Astrocyte (in vitro differentiated cells and primary cell): ENCODE measurements around the gene NLRP9. TPM values are rescaled to one million over a fixed set of nuclear protein-coding genes. Genes with fewer than 3 reads are reported as not detected.
"Not testable (repeated sequence)": the region's sequence is repeated elsewhere in the genome, so short reads cannot be mapped to it uniquely, and the experiment has no call there.

Experiments used
- DNase-seq: peaks from one replicate; pipeline ENCODE4 v3.0.0-alpha.2; 2010; ENCODE audit warnings: low read depth
- FAIRE-seq: peaks from 2 replicates; lab custom pipeline; 2011; peaks lifted over from hg19 to GRCh38; lab: Jason Lieb, UNC
- H2AFZ ChIP-seq: 2 replicates; pipeline ENCODE4 v1.6.0; 2012; ENCODE audit warnings: low read depth, low read length, inconsistent platforms
- H3K27ac ChIP-seq: 2 replicates; pipeline ENCODE4 v1.5.1; 2011; ENCODE audit warnings: low read depth, low read length, inconsistent platforms
- H3K27me3 ChIP-seq: 2 replicates; pipeline ENCODE4 v1.6.0; 2011; ENCODE audit warnings: low read length, inconsistent platforms; ENCODE audit not compliant: insufficient read depth
- H3K36me3 ChIP-seq: 2 replicates; pipeline ENCODE4 v1.5.1; 2011; ENCODE audit warnings: low read length, inconsistent platforms; ENCODE audit not compliant: insufficient read depth
- H3K4me1 ChIP-seq: 2 replicates; pipeline ENCODE4 v1.5.1; 2011; ENCODE audit warnings: low read length, inconsistent platforms; ENCODE audit not compliant: insufficient read depth
- H3K4me2 ChIP-seq: 2 replicates; pipeline ENCODE4 v1.6.0; 2012; ENCODE audit warnings: low read length, inconsistent platforms
- H3K4me3 ChIP-seq: 2 replicates; pipeline ENCODE4 v1.5.1; 2011; ENCODE audit warnings: low read depth, mild to moderate bottlenecking, low read length, inconsistent platforms; ENCODE audit not compliant: insufficient read depth
- H3K79me2 ChIP-seq: 2 replicates; pipeline ENCODE4 v1.6.0; 2012; ENCODE audit warnings: mild to moderate bottlenecking, low read length, inconsistent platforms; ENCODE audit not compliant: insufficient read depth
- H3K9ac ChIP-seq: 2 replicates; pipeline ENCODE4 v1.6.0; 2012; ENCODE audit warnings: mild to moderate bottlenecking, low read length, inconsistent platforms
- H3K9me3 ChIP-seq: 2 replicates; pipeline ENCODE4 v1.5.1; 2012; ENCODE audit warnings: low read depth, mild to moderate bottlenecking, low read length, inconsistent platforms; ENCODE audit not compliant: insufficient read depth
- H4K20me1 ChIP-seq: 2 replicates; pipeline ENCODE4 v1.6.0; 2012; ENCODE audit warnings: low read length, inconsistent platforms; ENCODE audit not compliant: insufficient read depth
- H3K27ac Mint-ChIP-seq: one replicate; pipeline ENCODE4 v1.8.0; 2021; ENCODE audit warnings: mild to moderate bottlenecking, mixed read lengths; ENCODE audit not compliant: unreplicated experiment
- H3K27me3 Mint-ChIP-seq: one replicate; pipeline ENCODE4 v1.8.0; 2021; ENCODE audit warnings: low read depth, mixed read lengths; ENCODE audit not compliant: unreplicated experiment
- H3K36me3 Mint-ChIP-seq: one replicate; pipeline ENCODE4 v1.8.0; 2021; ENCODE audit warnings: low read depth, mixed read lengths; ENCODE audit not compliant: unreplicated experiment
- H3K4me1 Mint-ChIP-seq: one replicate; pipeline ENCODE4 v1.8.0; 2021; ENCODE audit warnings: low read depth, mixed read lengths; ENCODE audit not compliant: unreplicated experiment
- H3K4me3 Mint-ChIP-seq: one replicate; pipeline ENCODE4 v1.8.0; 2021; ENCODE audit warnings: mild to moderate bottlenecking, moderate library complexity, mixed read lengths; ENCODE audit not compliant: unreplicated experiment
- H3K9me3 Mint-ChIP-seq: one replicate; pipeline ENCODE4 v1.8.0; 2021; ENCODE audit warnings: mild to moderate bottlenecking, mixed read lengths; ENCODE audit not compliant: unreplicated experiment
- CTCF ChIP-seq: IDR thresholded peaks from 2 replicates; pipeline ENCODE4 v1.5.1; 2011; ENCODE audit warnings: low read depth, mild to moderate bottlenecking, inconsistent platforms, low read length, moderate library complexity; ENCODE audit not compliant: insufficient read depth
- EZH2 ChIP-seq: IDR thresholded peaks from 2 replicates; pipeline ENCODE4 v1.6.1; 2012; ENCODE audit warnings: mild to moderate bottlenecking, low read length, inconsistent platforms; ENCODE audit not compliant: insufficient read depth
- total RNA-seq: library from RNA; stranded (reverse); gene quantifications from 2 replicates; pipeline ENCODE4 v1.2.1, GENCODE V29; 2021

The NLRP9 gene
- total RNA-seq, 1 donor from 2014 or later = not detected

- peaks cover 12% of the 10 kb centered on the region for H3K9me3 Mint-ChIP-seq
- TF ChIP-seq EZH2 = no peak
- no peak for TF ChIP-seq CTCF
- H3K9ac ChIP-seq = no peak overlapping the region
- H3K36me3 Mint-ChIP-seq = no peaks in the 10 kb centered on the region
- H3K79me2 ChIP-seq = no peaks in the 10 kb centered on the region
- H3K4me1 ChIP-seq = no peaks in the 10 kb centered on the region
- no peak overlapping the region for H2AFZ ChIP-seq
- no peak overlapping the region for H3K4me2 ChIP-seq
- no peaks in the 10 kb centered on the region for H3K27me3 Mint-ChIP-seq
- H4K20me1 ChIP-seq = no peaks in the 10 kb centered on the region
- no peaks in the 10 kb centered on the region for H3K9me3 ChIP-seq
- no peak overlapping the region for H3K4me3 Mint-ChIP-seq
- no peaks in the 10 kb centered on the region for H3K27me3 ChIP-seq
- no peak overlapping the region for H3K27ac ChIP-seq
- H3K4me3 ChIP-seq = no peak overlapping the region
- DNase-seq (no peak), FAIRE-seq (no peak)
- H3K36me3 ChIP-seq = no peaks in the 10 kb centered on the region
- no peak overlapping the region for H3K27ac Mint-ChIP-seq
- H3K4me1 Mint-ChIP-seq = no peaks in the 10 kb centered on the region
These were observed 28.3 kb upstream of the NLRP9 start for GRCh38 chr19:55766466-55766865.

GRCh38 chr19:55758797-55759196 lies 20.6 kb upstream of the NLRP9 start, which contains the start of gene RFPL4A:
Gene RFPL4A (plus strand): TSS chr19:55759097. CDS start chr19:55761801, 2,704 bp downstream.
- not testable (repeated sequence) for H3K4me1 Mint-ChIP-seq, H3K4me2 ChIP-seq, H3K36me3 ChIP-seq, DNase-seq, H3K4me3 ChIP-seq, H3K27me3 ChIP-seq, H3K27me3 Mint-ChIP-seq, H3K27ac Mint-ChIP-seq, H3K36me3 Mint-ChIP-seq, H3K9me3 ChIP-seq, FAIRE-seq, H3K79me2 ChIP-seq, H4K20me1 ChIP-seq, H2AFZ ChIP-seq, H3K4me3 Mint-ChIP-seq, H3K4me1 ChIP-seq, H3K27ac ChIP-seq, H3K9ac ChIP-seq
- H3K9me3 Mint-ChIP-seq = peaks cover 23% of the 10 kb centered on the region

GRCh38 chr19:55756808-55757207 lies 18.6 kb upstream of the NLRP9 start:
- not testable (repeated sequence) for H3K9me3 ChIP-seq, H4K20me1 ChIP-seq, H2AFZ ChIP-seq, H3K79me2 ChIP-seq, DNase-seq, H3K27me3 Mint-ChIP-seq, H3K27ac ChIP-seq, H3K27ac Mint-ChIP-seq, H3K4me3 Mint-ChIP-seq, H3K27me3 ChIP-seq, H3K4me1 ChIP-seq, H3K36me3 ChIP-seq, H3K36me3 Mint-ChIP-seq, FAIRE-seq, H3K4me2 ChIP-seq, H3K9ac ChIP-seq, H3K4me3 ChIP-seq, H3K4me1 Mint-ChIP-seq
- H3K9me3 Mint-ChIP-seq = peaks cover 23% of the 10 kb centered on the region
